Esophagus muscularis mucosa (tissue), 4 donors: Measurements from ENCODE around the gene AHRR. TPM values are rescaled to one million over a fixed set of nuclear protein-coding genes. Genes with fewer than 3 reads are reported as not detected.
"Not testable (repeated sequence)": the region's sequence is repeated elsewhere in the genome, so short reads cannot be mapped to it uniquely, and the experiment has no call there.

Experiments
- DNase-seq: peaks from one replicate; pipeline ENCODE4 v3.0.0-alpha.2; 2017; ENCODE audit errors: extremely low spot score
- H3K27ac ChIP-seq, 4 donors: fragments of 200-600 bp; sonication (generic); replicated peaks in 1 of 4; 1 replicate in 3 of 4; 2 replicates in 1 of 4; pipeline ENCODE4 v1.5.1; 2016 to 2019; ENCODE audit warnings: mild to moderate bottlenecking in 1 of 4
- H3K27me3 ChIP-seq, 4 donors: fragments of 200-600 bp; sonication (generic); one replicate each; pipeline versions ENCODE4 v1.5.1 to v1.6.0; 2016 to 2019
- H3K36me3 ChIP-seq, 4 donors: fragments of 200-600 bp; sonication (generic); one replicate each; pipeline ENCODE4 v1.5.1; 2016 to 2019
- H3K4me1 ChIP-seq, 4 donors: fragments of 200-600 bp; sonication (generic); one replicate each; pipeline ENCODE4 v1.5.1; 2016 to 2019
- H3K4me3 ChIP-seq, 4 donors: fragments of 200-600 bp; sonication (generic); 1 replicate in 2 of 4; 2 replicates in 2 of 4; pipeline ENCODE4 v1.5.1; 2016 to 2019; ENCODE audit warnings: mild to moderate bottlenecking in 4 of 4, moderate library complexity in 1 of 4
- H3K9me3 ChIP-seq, 4 donors: fragments of 200-600 bp; sonication (generic); 1 replicate in 3 of 4; 2 replicates in 1 of 4; pipeline ENCODE4 v1.5.1; 2016 to 2019
- EP300 ChIP-seq: sonication (generic); formaldehyde crosslinking; IDR thresholded peaks from one replicate; pipeline ENCODE4 v1.6.1; 2017; ENCODE audit warnings: antibody characterized with exemption
- POLR2A ChIP-seq: fragments of 450-650 bp; IDR thresholded peaks from one replicate; pipeline ENCODE4 v1.6.1; 2017; ENCODE audit warnings: antibody characterized with exemption, moderate library complexity, mild to moderate bottlenecking, low read depth
- POLR2AphosphoS5 ChIP-seq, 2 donors: sonication (generic); formaldehyde crosslinking; IDR thresholded peaks; one replicate each; pipeline ENCODE4 v1.6.1; 2017; ENCODE audit warnings: antibody characterized with exemption in 2 of 2
- WGBS: methylation state at CpG from one replicate; pipeline ENCODE4 v1.1.5; 2018; 5-methylcytosine and 5-hydroxymethylcytosine counted together
- intact Hi-C: fragments of 100-400 bp; cut with DNase I; formaldehyde crosslinking; loops from one replicate; pipeline ENCODE4 v1.15.1; 2023
- total RNA-seq, 4 donors: library from RNA; depleted of rRNA; stranded (reverse); fragments of >200 nt; gene quantifications; one replicate each; pipeline versions ENCODE4 v1.1.0 to v1.2.1, GENCODE V29; 2016
- TF ChIP-seq, protein P1 (sequence below), 3 experiments: fragments of 200-600 bp in 2 of 3; fragments of 450-650 bp in 1 of 3; sonication (generic) in 2 of 3; IDR thresholded peaks; one replicate each; pipeline ENCODE4 v1.5.1; 2017 to 2019; ENCODE audit warnings: antibody characterized with exemption in 3 of 3, mild to moderate bottlenecking in 2 of 3, moderate library complexity in 1 of 3

The AHRR gene
- total RNA-seq, 4 donors from 2014 or later, result 0.33 to 5.5 (median 0.86) TPM

DNA sequence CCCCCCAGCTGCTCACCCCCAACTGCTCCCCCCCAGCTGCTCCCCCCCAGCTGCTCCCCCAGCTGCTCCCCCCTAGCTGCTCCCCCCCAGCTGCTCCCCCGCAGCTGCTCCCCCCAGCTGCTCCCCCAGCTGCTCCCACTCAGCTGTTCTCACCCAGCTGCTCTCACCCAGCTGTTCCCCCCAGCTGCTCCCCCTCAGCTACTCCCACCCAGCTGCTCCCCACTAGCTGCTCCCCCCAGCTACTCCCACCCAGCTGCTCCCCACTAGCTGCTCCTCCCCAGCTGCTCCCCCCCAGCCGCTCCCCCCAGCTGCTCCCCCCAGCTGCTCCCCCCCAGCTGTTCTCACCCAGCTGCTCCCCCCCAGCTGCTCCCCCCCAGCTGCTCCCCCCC lies 22.8 kb upstream of the AHRR start:
- no peaks in the 10 kb centered on the region for H3K27me3 ChIP-seq
- no peak overlapping the region for H3K27ac ChIP-seq
- H3K36me3 ChIP-seq, result peaks cover 0 to 9% (median 3%) of the 10 kb centered on the region in 4 donors
- no peaks in the 10 kb centered on the region for H3K9me3 ChIP-seq
- no peak overlapping the region for H3K4me3 ChIP-seq
- TF ChIP-seq EP300, result no peak
- TF ChIP-seq, protein P1, sequence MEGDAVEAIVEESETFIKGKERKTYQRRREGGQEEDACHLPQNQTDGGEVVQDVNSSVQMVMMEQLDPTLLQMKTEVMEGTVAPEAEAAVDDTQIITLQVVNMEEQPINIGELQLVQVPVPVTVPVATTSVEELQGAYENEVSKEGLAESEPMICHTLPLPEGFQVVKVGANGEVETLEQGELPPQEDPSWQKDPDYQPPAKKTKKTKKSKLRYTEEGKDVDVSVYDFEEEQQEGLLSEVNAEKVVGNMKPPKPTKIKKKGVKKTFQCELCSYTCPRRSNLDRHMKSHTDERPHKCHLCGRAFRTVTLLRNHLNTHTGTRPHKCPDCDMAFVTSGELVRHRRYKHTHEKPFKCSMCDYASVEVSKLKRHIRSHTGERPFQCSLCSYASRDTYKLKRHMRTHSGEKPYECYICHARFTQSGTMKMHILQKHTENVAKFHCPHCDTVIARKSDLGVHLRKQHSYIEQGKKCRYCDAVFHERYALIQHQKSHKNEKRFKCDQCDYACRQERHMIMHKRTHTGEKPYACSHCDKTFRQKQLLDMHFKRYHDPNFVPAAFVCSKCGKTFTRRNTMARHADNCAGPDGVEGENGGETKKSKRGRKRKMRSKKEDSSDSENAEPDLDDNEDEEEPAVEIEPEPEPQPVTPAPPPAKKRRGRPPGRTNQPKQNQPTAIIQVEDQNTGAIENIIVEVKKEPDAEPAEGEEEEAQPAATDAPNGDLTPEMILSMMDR (IDR thresholded peaks at IDR 0.05), result no peak
- no peaks in the 10 kb centered on the region for H3K4me1 ChIP-seq
- no peak for DNase-seq
- 50% methylated on average over 2 of the region's 2 CpGs for WGBS
- intact Hi-C loops, result no loop called here

- H3K4me1 ChIP-seq, H3K4me3 ChIP-seq, intact Hi-C loops, H3K27ac ChIP-seq, H3K36me3 ChIP-seq, H3K27me3 ChIP-seq, DNase-seq, H3K9me3 ChIP-seq: not testable (repeated sequence)
- WGBS, result 21% methylated on average over 2 of the region's 5 CpGs
Measured at GRCh38 chr5:299921-300320, 21.6 kb upstream of the AHRR start.

GRCh38 chr5:300691-301435 lies 20.7 kb upstream of the AHRR start:
- H3K4me3 ChIP-seq, H3K4me1 ChIP-seq, intact Hi-C loops, H3K9me3 ChIP-seq, H3K27me3 ChIP-seq, DNase-seq, H3K27ac ChIP-seq: not testable (repeated sequence)
- WGBS, result 90% methylated on average over 18 of the region's 21 CpGs
- peaks cover 3 to 16% (median 7%) of the 10 kb centered on the region in 4 donors for H3K36me3 ChIP-seq

DNA sequence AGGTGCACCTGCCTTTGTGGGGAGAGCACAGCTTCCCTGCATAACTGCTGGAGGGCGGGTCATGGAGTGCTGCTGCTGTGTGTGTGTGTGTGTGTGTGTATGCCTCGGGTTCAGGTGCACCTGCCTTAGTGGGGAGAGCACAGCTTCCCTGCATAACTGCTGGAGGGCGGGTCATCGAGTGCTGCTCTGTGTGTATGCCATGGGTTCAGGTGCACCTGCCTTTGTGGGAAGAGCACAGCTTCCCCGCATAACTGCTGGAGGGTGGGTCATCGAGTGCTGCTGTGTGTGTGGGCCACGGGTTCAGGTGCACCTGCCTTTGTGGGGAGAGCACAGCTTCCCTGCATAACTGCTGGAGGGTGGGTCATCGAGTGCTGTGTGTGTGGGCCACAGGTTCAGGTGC lies 19.1 kb upstream of the AHRR start:
- peaks cover 17 to 27% (median 22%) of the 10 kb centered on the region in 4 donors for H3K36me3 ChIP-seq
- H3K27ac ChIP-seq, H3K4me1 ChIP-seq, H3K4me3 ChIP-seq, H3K9me3 ChIP-seq, intact Hi-C loops, DNase-seq, H3K27me3 ChIP-seq: not testable (repeated sequence)
- WGBS, result 76% methylated on average over 5 of the region's 8 CpGs

GRCh38 chr5:302966-303365 lies 18.5 kb upstream of the AHRR start:
- H3K4me1 ChIP-seq, result peaks cover 0 to 4% (median under 1%) of the 10 kb centered on the region in 4 donors
- intact Hi-C loops, result no loop called here
- TF ChIP-seq POLR2AphosphoS5 (IDR thresholded peaks at IDR 0.05) (no peak), EP300 (no peak), POLR2A (no peak)
- TF ChIP-seq, protein P1 (IDR thresholded peaks at IDR 0.05), result no peak
- no peak for DNase-seq
- H3K27me3 ChIP-seq, result no peaks in the 10 kb centered on the region
- no peak overlapping the region for H3K4me3 ChIP-seq
- 83% methylated on average over 8 of the region's 8 CpGs for WGBS
- no peak overlapping the region for H3K27ac ChIP-seq
- no peaks in the 10 kb centered on the region for H3K9me3 ChIP-seq
- peaks cover 19 to 33% (median 27%) of the 10 kb centered on the region in 4 donors for H3K36me3 ChIP-seq

DNA sequence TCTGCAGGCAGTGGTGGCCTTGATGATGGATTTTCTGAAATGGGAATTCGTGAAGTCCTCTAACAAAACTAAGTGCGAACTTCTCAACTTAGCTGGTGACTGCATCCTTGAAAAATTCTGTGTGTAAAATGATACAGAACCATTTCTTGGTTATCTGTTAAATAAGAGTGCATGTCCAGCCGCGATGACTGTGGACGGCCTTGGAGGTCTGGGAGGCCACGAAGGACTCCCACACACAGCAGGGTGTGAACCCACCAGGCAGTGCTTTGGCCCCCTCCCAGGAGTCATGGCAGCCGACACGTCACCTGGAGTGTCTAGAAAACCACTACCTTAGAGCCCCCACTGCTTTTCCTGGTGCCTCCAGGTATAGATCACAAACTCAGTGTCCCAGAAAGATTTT lies 17.8 kb upstream of the AHRR start:
- H3K4me3 ChIP-seq, H3K4me1 ChIP-seq, H3K27ac ChIP-seq, intact Hi-C loops, H3K27me3 ChIP-seq, DNase-seq, H3K9me3 ChIP-seq: not testable (repeated sequence)
- peaks cover 19 to 39% (median 30%) of the 10 kb centered on the region in 4 donors for H3K36me3 ChIP-seq
- 90% methylated on average over 2 of the region's 8 CpGs for WGBS

GRCh38 chr5:305050-305449 lies 16.5 kb upstream of the AHRR start:
- 87% methylated on average over 4 of the region's 9 CpGs for WGBS
- Histone ChIP-seq H3K27me3 (no peaks in the 10 kb centered on the region), H3K36me3 (peaks cover 19 to 50% (median 37%) of the 10 kb centered on the region in 4 donors), H3K27ac (no peak overlapping the region), H3K9me3 (no peaks in the 10 kb centered on the region), H3K4me3 (no peak overlapping the region), H3K4me1 (peaks cover 5 to 13% (median 10%) of the 10 kb centered on the region in 4 donors)
- intact Hi-C loops, result no loop called here
- DNase-seq, result no peak
- TF ChIP-seq POLR2AphosphoS5 (IDR thresholded peaks at IDR 0.05) (no peak), POLR2A (no peak)
